Astrocyte of the hippocampus (primary cell): ENCODE data around the gene DENND1A.
A peak's percentile ranks its signal among the peaks of the same experiment; 100 is the strongest.

ENCODE experiments used
- DNase-seq: peaks from one replicate; pipeline ENCODE4 v3.0.0; 2011; ENCODE audit warnings: low read depth, low spot score

The DENND1A gene

GRCh38 chr9:123686131-123686828, 243.6 kb downstream of the DENND1A start:
- DNase-seq: peak; percentile 81

DNA sequence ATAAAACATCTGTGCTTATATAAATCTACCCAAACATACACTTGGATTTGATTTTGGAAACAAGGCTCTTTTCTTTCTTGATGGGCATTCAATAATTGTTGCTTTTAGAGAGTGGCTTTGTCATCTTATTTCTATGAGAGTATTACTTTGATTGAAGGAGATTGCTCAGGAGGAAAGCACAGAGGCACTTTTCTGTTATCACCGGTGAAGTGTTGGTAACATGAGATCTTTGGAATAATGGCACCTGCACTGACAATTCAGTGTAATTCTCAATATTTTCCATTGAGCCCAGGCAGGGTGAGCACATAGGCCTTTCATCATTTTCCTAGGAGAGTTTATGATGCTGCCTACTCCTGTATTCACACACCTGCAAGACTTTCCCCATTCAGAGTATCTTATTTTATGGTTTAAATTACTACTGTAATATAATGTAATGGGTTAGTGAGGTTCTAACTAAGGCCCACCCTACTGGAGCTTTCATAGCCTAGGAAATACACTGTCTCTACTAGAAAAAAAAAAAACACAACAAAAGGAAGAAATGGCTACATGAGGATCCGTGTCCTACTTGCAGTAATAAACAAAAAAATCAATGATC, 244.3 kb downstream of the DENND1A start:
- DNase-seq: no peak

DNA sequence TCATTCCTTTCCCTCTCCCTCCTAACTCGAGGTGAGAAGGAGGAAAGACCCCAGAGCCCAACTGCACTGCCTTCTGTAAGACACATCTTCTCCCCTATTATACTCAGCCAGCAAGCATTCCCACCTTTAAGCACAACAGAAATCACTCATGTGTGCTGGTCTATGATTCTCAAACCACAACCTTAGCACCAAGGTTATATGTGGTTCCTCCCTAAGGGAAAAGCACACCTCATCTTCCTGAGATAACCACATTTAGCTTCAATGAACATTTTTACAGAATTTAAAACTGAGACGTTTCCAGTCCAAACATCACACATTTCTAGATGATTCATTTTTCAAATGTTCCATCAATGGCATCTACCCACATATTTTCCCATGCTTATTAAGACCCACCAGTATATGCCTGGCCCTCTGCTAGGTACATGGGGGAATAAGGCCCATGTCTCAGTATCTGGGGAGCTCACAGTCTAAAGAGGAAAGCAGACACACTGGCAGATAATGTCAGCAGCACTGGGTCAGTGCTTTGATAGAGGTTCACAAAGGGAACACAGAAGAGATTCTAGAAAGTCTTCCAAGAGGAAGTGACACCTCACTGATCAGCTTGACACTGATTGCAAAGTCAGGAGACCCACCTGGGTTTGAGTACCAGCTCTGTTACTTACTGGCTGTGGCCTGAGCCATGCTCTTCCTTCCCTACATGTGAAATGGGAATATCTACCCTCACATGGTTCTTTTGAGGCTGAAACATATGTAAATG, 245.4 kb downstream of the DENND1A start:
- DNase-seq: peak; percentile 29

DNA sequence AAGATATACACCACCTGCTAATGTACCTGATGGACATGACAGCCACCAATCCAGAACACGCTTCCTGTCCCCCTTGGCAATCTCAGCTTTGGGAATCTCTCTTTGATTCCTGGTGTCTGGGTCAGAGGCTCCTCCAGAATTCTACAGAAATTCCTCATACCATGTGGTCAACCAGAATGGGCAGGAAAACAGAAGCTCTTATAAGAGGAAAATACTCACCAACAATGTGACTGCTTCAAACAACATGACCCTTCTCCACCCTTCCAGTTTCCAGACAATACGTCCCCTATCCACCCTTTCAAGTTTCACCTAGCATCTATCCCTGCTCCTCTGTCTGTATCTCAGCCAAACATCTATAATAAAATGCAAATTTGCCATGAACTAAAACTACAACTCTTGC, 247.2 kb downstream of the DENND1A start:
- DNase-seq: peak; percentile 35

DNA sequence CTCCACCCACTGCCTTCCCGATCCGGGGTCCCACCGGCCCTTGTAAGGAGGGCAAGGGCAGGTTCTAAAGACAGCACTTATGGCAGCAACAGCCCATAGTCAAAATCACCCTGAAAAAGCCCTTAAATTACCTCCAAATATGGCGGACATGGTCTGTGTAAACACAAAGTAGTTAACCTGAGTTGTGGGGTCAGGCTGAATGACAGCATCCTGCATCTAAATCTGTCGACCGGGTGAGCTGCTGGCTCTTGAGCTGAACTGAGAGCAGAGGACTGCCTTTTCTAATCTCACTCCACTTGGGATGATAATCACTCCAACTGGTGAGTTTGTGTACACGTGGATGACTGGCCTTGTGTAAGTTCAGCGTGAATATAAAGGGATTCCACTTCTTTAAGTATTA, 249.6 kb downstream of the DENND1A start:
- no peak for DNase-seq

- no peak for DNase-seq
Measured at GRCh38 chr9:123679330-123679987, 250.5 kb downstream of the DENND1A start.

DNA sequence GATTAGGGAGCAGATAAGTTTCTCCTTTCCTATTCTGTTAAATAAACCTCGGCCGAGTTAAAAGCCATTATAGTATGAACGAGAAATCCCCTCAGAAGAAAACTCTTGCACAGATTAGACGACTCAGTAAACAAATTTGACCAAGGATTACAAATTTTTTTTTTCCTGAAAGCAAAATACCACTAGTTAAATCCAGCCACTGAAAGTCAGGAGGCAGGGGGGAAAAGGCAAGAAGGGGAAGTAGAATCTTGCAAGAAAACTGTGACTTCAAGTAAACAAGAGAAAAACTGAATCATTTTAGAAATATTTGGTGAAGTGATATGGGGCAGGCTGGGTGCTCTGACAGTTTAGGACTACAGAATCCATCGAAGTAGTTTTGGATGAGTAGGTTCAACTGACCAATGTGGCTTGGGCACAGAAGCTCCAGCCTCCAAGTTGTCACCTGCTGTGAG, 251.0 kb downstream of the DENND1A start:
- peak; percentile 43 for DNase-seq

GRCh38 chr9:123678038-123678877, 251.7 kb downstream of the DENND1A start:
- peak; percentile 37 for DNase-seq

GRCh38 chr9:123676869-123677268, 253.1 kb downstream of the DENND1A start:
- DNase-seq: no peak

- peak; percentile 42 for DNase-seq
Measured at GRCh38 chr9:123669346-123669745, 260.6 kb downstream of the DENND1A start.

DNA sequence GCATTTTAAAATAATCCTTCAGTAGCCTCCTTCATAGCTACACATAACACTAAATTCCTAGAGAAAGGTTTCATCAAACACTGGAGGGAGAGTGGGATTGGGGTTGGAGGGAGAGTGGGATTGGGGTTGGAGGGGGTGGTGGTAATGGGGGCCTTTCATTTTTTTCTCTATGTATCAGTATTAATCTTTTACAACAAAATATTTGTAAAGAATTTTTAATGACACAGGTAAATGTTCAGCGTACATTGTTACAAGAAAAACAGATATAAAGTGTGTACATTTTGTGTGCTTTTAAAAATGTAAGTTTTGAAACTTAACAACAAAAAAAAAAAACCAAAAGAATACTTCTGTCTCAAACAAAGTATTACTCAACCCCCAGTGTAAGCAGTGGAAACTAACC, 266.4 kb downstream of the DENND1A start:
- no peak for DNase-seq

DNA sequence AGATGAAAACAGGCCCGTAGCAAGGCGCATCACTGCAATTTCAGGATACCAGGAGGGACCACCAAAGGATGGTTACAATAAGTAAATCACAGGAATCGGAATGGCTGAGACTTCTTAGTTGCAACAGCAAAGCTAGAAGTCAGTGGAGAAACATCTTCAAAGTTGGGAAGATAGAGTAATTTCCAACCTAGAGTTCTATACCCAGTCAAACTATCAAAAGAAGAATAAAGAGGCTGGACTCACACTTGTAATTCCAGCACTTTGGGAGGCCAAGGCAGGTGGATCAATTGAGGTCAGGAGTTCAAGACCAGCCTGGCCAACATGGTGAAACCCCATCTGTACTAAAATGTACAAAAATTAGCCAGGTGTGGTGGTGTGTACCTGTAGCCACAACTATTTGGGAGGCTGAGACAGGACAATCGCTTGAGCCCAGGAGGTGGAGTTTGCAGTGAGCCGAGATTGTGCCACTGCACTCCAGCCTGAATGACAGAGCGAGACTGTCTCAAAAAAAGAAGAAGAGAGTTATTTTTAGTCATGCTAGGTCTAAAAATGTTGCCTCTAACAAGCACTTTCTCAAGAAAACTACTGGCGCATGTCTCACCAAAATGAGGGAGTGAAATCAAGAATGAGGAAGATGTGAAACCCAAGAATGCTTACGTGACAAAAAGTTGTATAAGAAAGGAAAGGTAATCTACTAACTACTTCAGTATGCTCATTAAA, 267.7 kb downstream of the DENND1A start:
- DNase-seq: no peak

- no peak for DNase-seq
Measured at GRCh38 chr9:123660691-123661466, 269.0 kb downstream of the DENND1A start.

GRCh38 chr9:123659358-123659757, 270.6 kb downstream of the DENND1A start:
- DNase-seq: no peak

DNA sequence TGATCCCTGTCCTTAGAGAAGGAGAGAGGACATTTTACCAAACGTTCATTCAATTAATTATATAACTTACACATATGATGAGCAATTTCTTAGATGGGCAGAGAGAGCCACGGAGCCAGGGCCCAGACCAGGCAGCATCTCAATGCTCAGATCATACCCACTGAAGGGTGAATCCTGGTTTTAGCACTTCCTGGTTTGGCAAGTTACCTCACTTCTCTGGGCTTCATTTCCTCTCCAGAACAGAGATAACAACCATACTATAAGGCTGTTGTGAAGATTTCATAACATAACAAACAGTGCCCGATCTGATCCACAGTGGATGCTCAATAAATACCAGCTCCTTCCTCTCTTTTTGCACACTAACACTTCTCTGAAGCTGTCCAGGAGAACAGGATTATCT, 271.1 kb downstream of the DENND1A start:
- DNase-seq: no peak

DNA sequence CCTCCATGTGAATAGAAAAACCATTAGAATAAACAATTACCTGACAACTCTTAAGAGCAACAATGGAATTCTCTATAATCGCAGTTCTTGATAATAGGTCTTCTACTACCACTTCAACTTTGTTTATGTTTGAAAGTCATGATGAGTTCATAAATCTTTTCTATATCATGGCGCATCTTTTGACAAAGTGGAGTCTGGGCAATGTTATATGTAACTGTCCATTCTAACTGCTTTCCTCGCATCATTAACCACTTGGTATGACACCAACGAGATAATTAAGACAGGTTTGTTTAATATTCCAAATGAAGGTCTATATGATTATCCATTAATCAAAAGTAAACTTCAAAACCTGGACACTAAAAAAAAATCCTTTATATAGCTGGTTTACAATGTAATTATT, 272.0 kb downstream of the DENND1A start:
- DNase-seq: no peak

GRCh38 chr9:123657099-123657498, 272.8 kb downstream of the DENND1A start:
- DNase-seq: no peak

DNA sequence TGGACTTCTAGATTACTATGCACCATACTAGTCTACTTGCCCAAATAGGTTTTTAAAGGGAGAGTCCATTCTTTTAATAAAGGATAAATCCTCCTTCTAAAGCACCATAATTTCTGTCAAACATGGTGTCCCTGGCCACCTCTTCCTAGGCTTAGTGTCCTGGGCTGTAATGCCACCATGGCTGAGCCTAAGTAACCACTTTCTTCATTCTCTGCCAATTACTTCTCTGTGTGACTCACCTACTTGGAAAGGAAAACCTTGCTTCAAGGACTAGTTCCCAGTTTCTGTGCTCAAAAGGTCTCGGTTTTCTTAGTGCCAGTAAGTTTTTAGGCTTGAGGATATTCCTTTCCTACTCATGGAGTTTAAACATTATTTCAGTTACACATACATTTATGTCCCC, 273.4 kb downstream of the DENND1A start:
- DNase-seq: peak; percentile 75

DNA sequence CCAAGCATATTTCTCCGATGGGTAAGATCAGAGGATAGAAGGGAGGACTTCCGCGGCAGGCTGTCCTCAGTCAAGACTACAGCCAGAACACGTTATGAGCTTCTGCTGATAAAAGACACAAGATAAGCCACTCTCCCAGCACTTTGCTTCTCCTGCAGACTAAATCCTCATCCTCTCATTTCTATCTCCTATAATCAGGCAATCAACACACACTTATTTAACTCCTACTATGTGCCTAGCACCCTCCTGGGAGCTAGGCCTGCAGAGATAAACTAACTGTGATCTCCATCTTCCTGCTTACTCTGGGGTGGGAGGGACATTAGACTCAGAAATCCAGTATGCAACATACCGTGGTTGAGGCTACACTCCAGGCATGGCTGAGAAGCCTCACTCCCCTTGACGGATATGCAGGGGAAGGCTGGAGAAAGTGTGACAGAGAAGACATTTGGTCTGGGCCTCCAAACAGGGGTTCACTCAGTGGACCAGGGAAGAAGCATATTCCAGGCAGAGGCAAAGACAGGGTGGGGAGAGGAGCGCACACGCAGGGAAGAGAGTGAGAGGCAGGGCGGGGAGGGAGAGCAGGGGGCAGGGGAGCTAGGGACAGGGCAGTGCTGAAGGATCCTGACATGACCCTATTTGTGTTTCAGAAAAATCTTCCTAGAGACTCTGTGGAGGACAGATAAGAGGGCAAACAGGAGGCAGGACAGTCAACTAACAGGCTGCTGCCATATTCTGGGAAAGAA, 274.1 kb downstream of the DENND1A start:
- no peak for DNase-seq
